SIG-M5 treated with dmso at 0.1 percent for 504 hours (cell line): ENCODE results near the gene GPSM3.
"Not testable (repeated sequence)": the region's sequence is repeated elsewhere in the genome, so short reads cannot be mapped to it uniquely, and the experiment has no call there.

ENCODE experiments used
- DNase-seq: peaks from one replicate; lab custom pipeline; 2025; ENCODE audit not compliant: unreplicated experiment; lab: John Stamatoyannopoulos, UW

The GPSM3 gene

GRCh38 chr6:32188381-32189068 lies 3.9 kb downstream of the GPSM3 start:
- DNase-seq = no peak

GRCh38 chr6:32187725-32188380 lies 4.6 kb downstream of the GPSM3 start:
- not testable (repeated sequence) for DNase-seq

- DNase-seq = no peak
Observed at GRCh38 chr6:32187009-32187709, 5.3 kb downstream of the GPSM3 start.

- not testable (repeated sequence) for DNase-seq
Observed at GRCh38 chr6:32186151-32186840, 6.1 kb downstream of the GPSM3 start.

- not testable (repeated sequence) for DNase-seq
Observed at GRCh38 chr6:32185681-32186131, 6.7 kb downstream of the GPSM3 start.

- no peak for DNase-seq
Observed at GRCh38 chr6:32184084-32184640, 8.3 kb downstream of the GPSM3 start, which contains the start of gene AGER. Gene AGER (minus strand): TSS chr6:32184253. CDS start chr6:32184222, 31 bp downstream.

- DNase-seq = no peak
Observed at GRCh38 chr6:32183483-32184083, 8.9 kb downstream of the GPSM3 start.

- DNase-seq = no peak
Observed at GRCh38 chr6:32183030-32183429, 9.4 kb downstream of the GPSM3 start.

- DNase-seq = no peak
Observed at GRCh38 chr6:32182555-32182981, 9.9 kb downstream of the GPSM3 start.

GRCh38 chr6:32181915-32182529 lies 10.4 kb downstream of the GPSM3 start:
- DNase-seq = no peak

GRCh38 chr6:32181148-32181702 lies 11.2 kb downstream of the GPSM3 start:
- DNase-seq = no peak

- DNase-seq = no peak
Observed at GRCh38 chr6:32179766-32180405, 12.6 kb downstream of the GPSM3 start.

GRCh38 chr6:32178547-32179440 lies 13.6 kb downstream of the GPSM3 start:
- no peak for DNase-seq

- DNase-seq = peak; percentile 100
Observed at GRCh38 chr6:32177788-32178546, 14.5 kb downstream of the GPSM3 start, which contains the start of gene RNF5. Gene RNF5 (plus strand): TSS chr6:32178405. CDS start chr6:32178512, 107 bp downstream.

- no peak for DNase-seq
Observed at GRCh38 chr6:32177183-32177787, 15.2 kb downstream of the GPSM3 start.

GRCh38 chr6:32176476-32177182 lies 15.8 kb downstream of the GPSM3 start:
- no peak for DNase-seq
